GM21423 (cell line): ENCODE measurements around the gene TBCEL.

Source experiments
- ATAC-seq: cut with Tn5 transposase; IDR thresholded peaks from one replicate; pipeline ENCODE4 v1.9.1; 2021; ENCODE audit warnings: mild to moderate bottlenecking, moderate library complexity; ENCODE audit not compliant: unreplicated experiment

Gene TBCEL

DNA sequence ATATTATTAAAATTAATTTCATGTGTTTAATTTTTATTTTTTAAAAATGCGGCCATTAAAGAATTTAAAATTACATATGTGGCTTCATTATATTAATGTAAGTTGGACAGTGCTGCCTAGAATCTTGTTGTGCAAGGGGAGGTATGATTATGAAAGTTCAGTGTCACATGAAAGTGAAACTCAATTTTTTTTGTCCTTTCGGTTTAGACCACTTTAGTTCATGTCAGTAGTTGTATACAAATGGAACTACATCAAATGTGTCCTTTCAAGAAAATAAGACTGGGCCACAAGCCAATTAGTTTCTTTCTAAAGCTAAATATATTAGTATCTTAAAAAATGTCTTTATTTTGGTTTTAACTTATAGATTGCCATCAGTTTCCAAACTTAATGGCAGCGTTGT lies 35.7 kb downstream of the TBCEL start:
- peak; percentile 96 for ATAC-seq

DNA sequence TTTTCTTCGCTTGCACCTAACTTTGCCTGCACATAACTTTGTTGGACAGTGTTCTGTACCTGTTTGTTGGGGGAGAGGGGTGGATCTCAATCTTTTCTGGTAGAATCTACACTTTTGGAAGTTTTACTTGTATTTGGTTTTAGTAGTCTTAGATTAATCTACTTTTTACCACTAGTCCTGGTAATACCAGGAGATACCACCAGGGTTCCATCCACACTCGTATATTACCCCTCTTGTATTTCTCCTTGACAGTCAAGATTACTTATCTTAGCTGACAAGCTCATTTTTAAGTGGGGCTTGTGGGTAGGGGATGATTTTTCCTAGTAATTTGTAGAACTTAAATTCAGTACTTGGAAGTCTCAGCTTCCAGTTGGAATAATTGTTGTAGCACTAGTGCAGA lies 39.8 kb downstream of the TBCEL start:
- ATAC-seq, result no peak

GRCh38 chr11:121066623-121067022 lies 42.7 kb downstream of the TBCEL start:
- no peak for ATAC-seq

- ATAC-seq, result no peak
These were observed 43.1 kb downstream of the TBCEL start for GRCh38 chr11:121067026-121067425.

GRCh38 chr11:121067453-121067852 lies 43.6 kb downstream of the TBCEL start:
- no peak for ATAC-seq

- no peak for ATAC-seq
These were observed 44.2 kb downstream of the TBCEL start for GRCh38 chr11:121067962-121068647.

GRCh38 chr11:121068787-121069186 lies 44.9 kb downstream of the TBCEL start:
- ATAC-seq, result no peak

GRCh38 chr11:121070951-121071845 lies 47.3 kb downstream of the TBCEL start:
- ATAC-seq, result no peak

- ATAC-seq, result no peak
These were observed 48.0 kb downstream of the TBCEL start for GRCh38 chr11:121071846-121072450.

- ATAC-seq, result no peak
These were observed 57.4 kb downstream of the TBCEL start for GRCh38 chr11:121081321-121081720.

GRCh38 chr11:121082219-121082618 lies 58.3 kb downstream of the TBCEL start:
- no peak for ATAC-seq

- ATAC-seq, result no peak
These were observed 58.8 kb downstream of the TBCEL start for GRCh38 chr11:121082670-121083069.

GRCh38 chr11:121086866-121087265 lies 63.0 kb downstream of the TBCEL start:
- ATAC-seq, result no peak

GRCh38 chr11:121089566-121089965 lies 65.7 kb downstream of the TBCEL start:
- no peak for ATAC-seq

DNA sequence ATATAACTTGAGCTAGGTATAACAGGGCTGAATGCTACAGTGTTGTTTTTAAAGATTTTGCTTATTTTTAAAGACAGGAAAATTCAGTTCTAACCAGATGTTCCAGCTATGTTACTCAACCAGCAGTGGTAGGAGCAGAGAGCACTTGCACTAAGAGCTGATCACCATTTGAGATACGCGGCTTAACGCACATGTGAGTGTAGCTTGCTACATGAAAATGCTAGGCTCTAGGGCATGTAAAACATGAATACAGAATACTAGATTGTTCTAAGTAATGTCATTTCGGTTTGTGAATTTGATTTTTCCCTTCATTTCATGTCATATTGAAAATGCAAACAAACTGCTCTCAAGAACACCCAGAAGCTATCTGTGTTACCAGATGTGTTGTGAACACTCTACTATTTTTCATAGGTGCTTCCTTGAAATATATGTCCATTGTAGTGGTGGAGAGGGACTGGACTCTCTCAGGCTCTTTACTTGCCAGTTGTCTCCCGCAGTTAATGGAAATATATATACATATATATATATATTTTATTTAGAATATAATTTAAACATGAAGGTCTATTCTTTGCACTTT lies 66.3 kb downstream of the TBCEL start:
- no peak for ATAC-seq

- no peak for ATAC-seq
These were observed 67.7 kb downstream of the TBCEL start for GRCh38 chr11:121091492-121092152.

- no peak for ATAC-seq
These were observed 71.7 kb downstream of the TBCEL start for GRCh38 chr11:121095561-121095960.

- ATAC-seq, result no peak
These were observed 75.5 kb downstream of the TBCEL start for GRCh38 chr11:121099364-121099763.

DNA sequence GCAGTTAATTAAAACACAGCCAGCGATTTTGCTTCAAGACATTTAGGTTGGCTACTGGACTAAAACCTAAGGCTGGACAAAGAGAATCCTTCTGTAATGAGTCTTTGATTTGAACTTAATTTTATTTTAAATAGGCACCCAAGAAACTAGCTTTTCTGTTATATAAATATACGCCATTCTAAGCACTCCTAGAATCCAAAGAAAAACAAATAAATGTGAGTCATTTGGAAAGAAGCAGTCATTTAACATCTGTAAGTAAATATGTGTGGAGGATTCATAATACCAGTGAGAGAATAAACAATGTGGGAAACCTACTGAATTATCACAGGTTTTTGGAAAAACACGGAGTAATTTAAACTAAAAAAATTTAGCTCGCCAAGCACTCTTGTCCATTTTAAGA lies 76.0 kb downstream of the TBCEL start:
- ATAC-seq, result no peak

DNA sequence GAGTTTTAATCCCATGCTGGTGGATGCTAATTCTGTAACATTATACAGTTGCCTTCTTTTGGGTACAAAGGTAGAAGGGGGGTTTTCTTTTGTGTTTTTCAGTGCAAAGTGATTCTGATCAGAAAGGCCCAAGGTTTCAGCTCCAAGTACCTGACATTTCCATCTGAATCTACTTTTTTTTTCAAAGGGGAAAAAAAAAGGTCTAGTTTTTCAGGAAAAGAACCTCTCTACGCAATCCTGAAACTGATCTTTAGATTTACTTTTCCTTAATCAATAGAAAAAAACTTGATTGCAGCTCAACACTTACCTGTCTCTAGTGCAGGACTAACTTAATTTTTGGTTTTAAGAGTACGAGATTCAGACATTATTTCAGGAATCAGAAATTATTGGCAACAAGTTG lies 77.0 kb downstream of the TBCEL start, which contains the start of gene TECTA:
TECTA (plus strand) TSS at position 301 of the 400 bp plus-strand sequence. CDS start 1,423 bp downstream, outside the sequence.
- ATAC-seq, result no peak

DNA sequence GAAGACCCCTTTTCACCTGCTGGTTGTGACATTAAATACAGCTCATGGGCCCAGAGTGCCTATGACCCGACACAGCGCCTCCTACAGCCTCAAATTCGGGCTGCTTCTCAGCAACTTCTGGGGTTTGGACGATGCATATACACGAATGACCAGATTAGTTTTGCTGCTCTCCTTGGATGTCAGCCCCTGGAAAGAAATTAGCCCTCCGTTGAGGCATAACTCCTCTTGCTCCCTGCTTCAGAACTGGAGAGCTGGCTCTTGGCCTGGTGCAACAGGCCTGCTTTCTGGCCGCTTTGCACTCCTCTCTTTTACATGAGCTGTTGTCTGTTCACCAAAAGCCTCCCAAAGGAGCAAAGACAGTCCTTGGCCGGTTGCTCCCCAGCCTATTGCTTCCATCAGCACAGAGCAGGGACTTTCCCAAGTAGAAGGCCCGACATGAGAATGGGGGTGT lies 80.4 kb downstream of the TBCEL start:
- no peak for ATAC-seq
